Stromal cell of bone marrow (primary cell): ENCODE data around the gene NUP58.

ENCODE experiments used
- DNase-seq: peaks from one replicate; pipeline ENCODE4 v3.0.0-alpha.2; 2012; ENCODE audit warnings: low read depth

The NUP58 gene, protein sequence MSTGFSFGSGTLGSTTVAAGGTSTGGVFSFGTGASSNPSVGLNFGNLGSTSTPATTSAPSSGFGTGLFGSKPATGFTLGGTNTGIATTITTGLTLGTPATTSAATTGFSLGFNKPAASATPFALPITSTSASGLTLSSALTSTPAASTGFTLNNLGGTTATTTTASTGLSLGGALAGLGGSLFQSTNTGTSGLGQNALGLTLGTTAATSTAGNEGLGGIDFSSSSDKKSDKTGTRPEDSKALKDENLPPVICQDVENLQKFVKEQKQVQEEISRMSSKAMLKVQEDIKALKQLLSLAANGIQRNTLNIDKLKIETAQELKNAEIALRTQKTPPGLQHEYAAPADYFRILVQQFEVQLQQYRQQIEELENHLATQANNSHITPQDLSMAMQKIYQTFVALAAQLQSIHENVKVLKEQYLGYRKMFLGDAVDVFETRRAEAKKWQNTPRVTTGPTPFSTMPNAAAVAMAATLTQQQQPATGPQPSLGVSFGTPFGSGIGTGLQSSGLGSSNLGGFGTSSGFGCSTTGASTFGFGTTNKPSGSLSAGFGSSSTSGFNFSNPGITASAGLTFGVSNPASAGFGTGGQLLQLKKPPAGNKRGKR

DNA sequence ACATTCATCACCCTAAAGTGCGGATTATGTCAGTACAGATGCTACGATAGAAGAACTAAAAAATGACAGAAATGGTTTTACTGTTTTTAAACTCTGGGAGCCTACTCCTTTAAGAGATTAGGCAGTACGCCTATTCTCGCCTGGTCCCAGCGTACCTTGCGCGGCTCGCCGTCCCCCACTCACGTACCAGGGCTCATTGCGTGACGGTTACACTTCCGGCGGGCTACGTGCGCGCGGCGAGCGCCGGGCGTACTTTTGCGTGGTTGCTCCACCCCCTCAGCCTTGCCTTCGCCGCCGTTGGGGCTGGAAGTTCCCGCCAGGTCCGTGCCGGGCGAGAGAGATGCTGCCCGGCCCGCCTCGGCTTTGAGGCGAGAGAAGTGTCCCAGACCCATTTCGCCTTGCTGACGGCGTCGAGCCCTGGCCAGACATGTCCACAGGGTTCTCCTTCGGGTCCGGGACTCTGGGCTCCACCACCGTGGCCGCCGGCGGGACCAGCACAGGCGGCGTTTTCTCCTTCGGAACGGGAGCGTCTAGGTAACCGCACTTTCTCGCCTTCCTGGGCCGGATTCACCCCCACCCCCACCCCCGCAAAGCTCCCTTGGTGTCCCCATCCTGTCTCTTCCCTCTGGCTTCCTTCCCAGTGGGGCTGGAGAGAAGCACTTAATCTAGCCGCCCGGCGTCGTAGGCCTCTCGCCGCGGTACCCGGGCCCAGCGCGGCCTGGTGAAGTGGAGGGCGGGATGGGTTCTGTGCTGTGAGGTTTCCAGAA lies at the start of gene NUP58:
Gene NUP58, plus strand, starts transcription at position 279 of the 767 bp plus-strand sequence. Its CDS starts 149 bp downstream, at position 428.
- DNase-seq = peak; percentile 91

DNA sequence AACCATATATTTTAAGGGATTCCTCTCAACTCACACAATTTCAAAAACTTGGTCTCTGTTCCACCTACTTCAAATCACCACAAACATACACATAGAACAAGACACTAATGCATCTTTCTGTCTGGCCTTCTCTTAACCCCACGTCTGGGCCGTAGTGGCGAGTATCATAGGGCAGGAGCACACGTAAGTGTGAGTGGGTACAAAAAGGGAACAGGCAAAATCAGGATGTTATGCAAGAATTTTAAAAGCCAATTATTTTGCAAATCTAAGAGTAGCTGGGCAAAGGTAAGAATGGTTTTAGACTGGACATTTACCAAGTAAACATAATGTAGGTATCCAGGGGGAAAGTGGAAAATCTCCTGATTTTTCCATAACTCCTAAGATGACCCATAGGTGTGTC lies 49.2 kb upstream of the NUP58 start:
- no peak for DNase-seq

DNA sequence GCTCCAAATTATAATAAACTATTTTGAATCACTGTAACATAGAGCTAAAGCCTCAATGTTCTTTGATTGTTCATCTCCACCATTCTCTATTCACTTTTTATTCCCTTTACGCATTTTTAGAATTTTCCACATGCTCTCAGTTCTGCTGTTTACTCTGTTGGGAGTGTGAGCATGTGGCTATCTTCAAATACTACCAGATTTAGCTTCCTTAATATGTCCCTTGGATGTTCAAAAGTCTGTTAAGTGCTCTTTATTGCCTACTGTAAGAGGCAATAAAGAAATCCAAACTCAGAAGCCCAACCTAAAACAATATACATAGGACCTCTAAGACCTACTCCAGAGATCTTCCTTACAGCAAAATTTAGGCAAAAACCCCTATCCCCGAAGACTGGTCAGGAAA lies 48.7 kb upstream of the NUP58 start:
- no peak for DNase-seq

DNA sequence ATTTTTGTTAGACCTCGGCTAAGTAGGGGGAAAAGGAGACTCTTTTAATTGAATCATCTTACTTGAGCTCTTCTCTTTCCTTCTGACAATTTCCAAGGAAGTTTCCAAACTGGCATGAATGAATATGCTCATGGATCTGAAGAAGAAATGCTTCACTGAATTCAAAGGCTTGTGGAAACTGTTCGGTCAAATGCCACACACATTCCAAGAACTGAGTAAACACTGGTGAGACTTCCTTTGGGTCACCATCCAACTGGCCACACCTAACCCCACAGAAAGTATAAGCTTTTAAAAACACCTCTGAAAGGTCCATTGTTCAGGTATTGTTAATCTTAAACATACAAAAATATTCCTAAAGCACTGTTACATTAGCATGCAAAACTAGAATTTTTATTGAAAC lies 47.7 kb upstream of the NUP58 start:
- no peak for DNase-seq

DNA sequence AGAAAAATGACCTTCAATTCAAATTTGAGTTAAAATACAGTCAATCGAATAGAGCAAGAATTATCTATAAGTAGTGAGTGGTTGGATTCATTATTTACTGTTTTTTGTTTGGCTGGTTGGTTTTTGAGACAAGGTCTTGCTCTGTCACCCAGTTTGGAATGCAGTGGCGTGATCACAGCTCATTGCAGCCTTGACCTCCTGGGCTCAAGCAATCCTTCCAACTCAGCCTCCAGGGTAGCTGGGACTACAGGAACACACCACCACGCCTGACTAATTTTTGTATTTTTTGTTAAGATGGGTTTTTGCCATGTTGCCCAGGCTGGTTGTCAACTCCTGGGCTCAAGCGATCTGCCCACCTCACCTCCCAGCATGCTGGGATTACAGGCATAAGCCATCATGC lies 39.2 kb upstream of the NUP58 start:
- DNase-seq = no peak

DNA sequence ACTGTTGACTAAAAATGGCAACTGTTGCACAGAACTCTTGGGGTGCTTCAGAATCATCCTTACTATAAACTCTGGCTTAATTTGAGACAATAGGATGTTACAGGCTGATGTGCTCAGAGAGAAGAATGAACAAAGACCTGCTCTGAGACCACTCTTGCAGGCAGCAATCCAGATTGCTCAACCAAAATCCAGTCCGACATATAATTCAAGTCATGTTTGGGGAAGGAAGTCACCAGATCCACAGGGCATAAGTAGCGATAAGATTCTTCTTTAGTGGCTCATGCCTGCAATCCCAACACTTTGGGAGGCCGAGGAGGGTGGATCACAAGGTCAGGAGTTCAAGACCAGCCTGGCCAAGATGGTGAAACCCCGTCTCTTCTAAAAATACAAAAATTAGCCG lies 34.7 kb upstream of the NUP58 start:
- DNase-seq = no peak

DNA sequence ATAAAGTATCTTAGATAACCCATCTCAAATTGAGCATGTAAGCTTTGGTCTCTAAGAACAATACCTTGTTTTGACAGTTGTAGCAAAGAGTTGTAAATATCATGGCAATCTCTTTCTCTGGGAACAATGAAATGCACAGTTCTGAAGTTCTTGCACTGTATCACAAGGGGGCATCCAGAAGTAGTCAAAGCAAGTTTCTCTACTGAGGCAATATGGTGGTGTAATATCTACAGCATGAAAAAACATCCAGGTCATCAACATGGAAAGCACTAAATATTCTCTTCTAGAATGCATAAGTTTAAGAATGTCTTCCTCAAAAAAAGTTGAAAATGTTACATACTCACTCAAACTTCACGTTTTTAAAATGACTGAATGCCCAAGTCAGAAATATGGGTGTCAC lies 33.7 kb upstream of the NUP58 start:
- DNase-seq = no peak

DNA sequence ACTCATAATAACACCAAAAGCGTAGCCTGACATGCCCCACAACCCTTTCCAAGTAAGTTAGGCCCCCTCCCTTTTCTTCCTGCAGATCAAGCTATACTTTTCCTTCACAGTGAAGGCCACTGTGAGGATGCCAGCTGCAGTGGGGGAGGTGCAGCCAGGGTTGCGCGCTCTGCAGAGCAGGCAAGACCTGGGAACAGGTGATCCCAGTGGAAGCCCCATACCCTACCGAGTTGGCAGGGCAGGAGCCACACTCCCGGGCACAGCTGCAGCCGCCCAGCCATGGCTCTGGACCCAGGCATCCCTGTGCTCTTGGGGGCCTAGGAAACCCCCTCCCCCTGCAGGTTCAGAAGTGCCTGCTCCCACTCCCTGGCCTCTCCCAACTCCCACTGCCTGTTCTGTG lies 32.9 kb upstream of the NUP58 start:
- no peak for DNase-seq

DNA sequence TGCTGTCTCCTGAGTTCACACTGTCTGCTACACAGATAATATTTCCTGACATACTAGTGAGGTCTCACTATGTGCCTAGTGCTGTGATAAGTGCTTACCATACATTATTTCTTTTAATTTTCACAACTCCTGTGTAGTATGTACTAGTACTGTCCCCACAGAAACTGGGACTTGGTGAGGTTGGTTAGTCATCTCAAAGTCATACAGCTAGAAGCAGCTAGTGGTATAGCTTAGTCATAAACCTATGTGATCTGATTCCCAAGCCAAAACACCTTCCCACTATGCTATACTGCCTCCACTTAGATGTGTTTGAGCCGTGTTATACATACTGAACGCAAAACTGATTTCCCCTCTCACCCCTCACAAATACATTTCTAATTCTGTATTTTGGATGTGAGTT lies 24.7 kb upstream of the NUP58 start:
- no peak for DNase-seq

DNA sequence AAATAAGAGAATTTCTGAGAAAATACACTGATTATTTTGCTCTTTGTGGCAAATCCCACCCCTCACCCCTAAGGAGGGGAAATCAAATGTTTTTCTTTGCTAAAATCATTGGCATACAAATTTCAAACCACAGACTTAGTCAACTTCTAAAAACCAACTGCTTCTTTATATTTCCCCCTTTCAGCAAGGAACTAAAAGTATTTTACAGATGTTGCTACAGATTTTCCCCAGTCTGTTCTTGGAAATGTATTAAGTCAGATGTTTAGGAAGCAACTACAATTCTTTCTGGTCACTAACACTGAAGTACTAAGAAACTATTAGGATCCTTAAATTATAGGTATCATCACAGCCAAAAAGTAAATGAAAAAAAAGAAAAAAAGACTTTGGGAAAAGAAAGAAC lies 21.0 kb upstream of the NUP58 start:
- DNase-seq = no peak

DNA sequence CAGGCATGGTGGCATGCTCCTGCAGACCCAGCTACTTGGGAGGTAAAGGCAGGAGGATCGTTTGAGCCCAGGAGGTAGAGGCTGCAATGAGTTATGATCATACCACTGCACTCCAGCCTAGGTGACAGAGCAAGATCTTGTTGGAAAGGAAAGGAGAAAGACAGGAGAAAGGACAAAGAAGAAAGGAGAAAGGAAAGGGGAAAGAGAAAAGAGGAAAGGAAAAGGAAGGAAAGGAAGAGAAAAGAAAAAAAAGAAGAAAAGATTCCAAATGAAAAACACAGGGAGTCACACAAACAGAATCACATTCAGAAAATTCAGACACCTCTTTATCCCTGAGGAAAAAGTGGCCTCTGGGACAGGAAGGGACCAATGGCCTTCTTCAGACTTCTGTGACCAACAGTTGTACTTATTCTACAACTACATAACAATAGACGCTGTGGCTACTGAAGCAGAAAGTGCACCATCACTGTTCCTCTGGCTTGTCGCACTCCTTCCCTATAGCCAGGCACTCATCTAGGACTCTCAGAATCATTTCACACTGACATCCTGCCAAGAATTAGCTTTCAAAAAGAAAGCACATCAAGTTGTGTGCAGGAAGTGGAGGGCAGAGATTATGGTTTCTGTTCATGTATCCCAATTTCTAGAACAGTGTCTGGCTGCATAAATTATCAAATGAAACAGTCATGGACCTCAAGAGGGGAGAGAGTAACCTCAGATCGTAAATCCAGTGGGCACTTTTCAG lies 20.1 kb upstream of the NUP58 start:
- no peak for DNase-seq

DNA sequence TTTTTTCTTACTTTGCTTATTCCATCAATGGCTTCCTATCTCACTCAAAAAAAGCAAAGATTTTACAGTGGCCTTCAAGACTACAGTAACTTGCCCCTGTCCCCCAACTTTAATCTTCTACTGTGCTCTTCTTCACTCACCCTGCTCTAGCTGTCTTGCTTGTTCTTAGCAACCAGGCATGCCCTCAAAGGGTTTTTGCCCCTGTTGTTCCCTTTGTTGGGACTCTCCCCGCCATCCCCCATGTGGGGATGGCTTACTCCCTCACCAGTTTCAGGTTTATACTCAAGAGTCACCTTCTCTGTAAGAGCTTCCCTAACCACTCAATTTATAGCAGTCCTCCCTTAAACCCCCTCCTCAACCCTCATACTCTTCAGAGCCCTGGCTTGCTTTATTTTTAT lies 19.5 kb upstream of the NUP58 start:
- no peak for DNase-seq

DNA sequence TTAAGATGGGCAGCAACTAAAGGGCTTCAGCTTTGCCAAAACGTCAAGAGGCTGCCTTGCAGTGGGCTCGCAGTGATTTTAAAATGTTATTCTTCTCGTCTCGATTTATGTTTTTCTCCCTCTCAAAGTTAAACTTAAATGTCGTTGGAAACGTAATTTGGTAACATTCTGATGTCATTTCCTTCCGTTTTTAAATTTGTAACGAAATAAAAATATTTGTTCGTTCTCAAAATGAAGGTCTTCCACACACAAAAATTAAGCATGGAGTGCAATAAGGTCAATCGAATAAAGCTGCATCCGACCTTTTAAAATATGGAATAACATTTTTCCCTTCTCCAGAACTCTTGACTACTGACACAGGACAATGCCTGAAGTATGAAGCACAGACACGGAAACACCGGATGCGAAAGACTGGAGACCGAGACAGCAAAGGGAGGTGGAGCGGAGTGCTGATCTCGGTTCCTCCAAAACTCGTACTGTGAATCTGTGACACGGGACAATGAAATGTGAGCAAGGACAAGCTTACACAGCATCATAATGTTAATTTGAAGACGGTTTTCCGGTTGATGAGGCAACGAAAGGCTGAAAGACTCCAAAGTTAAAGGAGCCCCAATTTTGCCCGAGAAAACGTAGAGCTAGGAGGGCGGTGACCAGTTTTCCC lies 15.0 kb upstream of the NUP58 start:
- DNase-seq = no peak

DNA sequence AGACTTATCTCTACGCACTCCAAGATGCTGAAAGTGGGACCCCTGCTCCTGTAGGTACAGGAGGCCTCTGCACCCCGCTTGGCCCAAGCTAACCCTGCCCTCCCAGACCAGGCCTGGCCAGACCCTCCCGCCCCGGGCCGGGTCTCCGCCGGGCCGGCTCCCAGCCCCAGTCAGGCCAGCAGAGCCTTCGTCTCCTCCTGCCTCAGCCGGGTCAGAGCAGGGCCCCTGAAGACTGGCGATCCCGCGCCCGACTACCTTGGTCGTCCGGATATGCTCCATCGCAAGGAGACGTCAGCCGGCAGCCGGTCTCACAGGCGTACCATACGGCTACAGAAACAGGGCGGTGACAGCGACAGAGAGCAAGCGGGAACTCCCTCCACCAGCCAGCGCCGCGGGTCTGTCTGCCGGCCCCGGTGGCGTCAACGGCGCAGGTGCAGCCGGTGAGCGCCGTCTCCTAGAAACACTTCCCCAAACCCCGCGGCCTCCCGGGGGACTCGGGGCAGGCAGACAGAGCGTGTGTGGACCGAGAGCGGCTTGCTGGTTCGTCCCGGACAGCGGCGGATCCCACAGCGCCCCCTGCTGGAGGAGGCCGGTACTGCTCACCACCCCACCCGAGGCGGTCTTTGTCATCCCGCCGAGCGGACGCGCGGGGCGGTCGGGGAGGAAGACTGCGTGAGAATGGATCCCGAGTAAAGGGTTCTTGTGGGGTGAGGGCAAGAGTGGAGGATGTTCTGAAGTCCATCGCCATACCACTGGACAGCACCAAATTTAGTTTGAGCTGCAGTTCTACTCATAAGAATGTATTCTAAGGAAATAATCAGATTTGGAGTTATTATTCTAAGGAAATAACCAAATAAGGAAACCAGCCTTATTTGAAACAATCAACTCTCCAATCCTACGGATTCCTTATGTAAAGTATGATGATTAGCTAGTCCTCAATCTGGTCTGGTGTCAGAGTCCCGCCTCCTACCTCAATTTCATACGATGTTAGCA lies 14.2 kb upstream of the NUP58 start, which contains the start of gene MTMR6:
Gene MTMR6, minus strand, starts transcription at position 520 of the 993 bp plus-strand sequence. Its CDS starts 241 bp downstream, at position 279.
- peak; percentile 72 for DNase-seq

DNA sequence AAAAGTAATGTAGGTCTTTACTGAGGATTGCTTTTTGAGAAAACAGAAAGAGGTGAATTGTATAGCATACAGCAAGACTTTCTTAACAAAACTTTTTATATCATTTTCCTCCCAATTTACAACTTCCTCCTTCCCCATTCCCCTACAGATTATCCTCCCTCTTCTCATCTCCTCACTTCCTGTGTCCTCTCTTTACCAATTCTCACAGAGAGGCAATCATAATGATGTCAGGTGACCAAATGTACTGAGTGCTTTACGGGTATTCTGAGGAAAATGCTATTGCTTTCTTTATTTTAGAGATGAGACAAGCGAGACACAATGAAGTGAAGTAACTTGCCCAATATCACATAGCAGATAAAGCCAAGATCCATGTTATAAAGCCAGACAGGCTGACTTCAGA lies 12.5 kb upstream of the NUP58 start:
- no peak for DNase-seq

DNA sequence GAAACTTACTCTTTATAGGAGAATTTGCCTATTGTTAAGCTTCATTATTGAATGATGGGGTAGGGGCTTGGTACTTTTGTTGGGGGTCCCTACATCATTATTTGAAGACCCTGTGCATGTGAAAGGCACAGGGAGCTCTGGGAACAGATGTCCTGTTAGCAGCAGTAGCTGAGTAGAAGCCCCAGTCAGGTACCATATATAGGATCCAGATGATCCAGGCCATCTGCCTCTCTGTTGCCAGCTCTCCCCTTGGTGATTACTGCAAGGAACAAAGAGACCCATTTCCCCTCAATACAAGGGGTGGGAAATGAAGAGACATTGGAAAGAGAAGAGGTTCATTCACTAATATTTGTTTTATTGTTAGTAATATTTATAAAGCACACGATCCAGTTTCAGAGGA lies 9.7 kb upstream of the NUP58 start:
- DNase-seq = no peak

DNA sequence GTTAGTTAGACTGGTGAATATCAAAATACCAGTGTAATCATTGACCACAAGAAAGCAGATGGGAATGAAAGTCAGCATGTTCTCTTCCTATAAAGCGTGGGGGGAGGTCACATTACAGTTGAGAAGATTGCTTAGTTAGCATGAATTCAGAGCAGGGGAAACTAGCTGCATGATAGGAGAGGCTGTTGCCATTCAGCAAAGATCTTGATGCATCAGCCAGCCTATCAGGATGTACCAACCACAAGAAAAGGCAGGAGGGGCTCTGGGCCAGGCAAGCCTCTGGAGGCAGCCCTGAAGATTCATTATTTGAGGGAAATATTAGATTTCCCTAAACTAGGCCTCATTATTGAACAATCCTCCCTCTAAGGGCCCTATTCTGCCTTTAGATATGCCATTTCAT lies 9.1 kb upstream of the NUP58 start:
- DNase-seq = no peak

DNA sequence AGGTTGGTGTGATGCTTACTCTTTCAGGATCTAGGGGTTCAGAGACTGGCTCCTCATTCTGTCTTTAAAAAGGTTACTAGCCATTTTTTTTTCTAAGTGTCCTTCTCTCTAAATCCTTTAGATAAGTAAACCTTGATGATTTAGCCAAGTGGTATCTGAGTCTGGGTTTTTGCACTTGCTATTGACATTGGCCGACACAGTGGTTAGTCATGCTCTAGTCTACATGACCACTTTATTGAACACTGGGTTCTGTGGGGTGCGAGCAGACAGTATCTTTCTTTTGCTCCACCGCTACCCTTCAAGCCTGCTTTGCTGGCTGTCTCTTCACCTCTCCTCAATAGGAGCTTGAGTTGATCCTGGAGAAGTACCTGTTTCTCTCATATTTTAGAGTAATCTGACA lies 6.2 kb upstream of the NUP58 start:
- DNase-seq = no peak

DNA sequence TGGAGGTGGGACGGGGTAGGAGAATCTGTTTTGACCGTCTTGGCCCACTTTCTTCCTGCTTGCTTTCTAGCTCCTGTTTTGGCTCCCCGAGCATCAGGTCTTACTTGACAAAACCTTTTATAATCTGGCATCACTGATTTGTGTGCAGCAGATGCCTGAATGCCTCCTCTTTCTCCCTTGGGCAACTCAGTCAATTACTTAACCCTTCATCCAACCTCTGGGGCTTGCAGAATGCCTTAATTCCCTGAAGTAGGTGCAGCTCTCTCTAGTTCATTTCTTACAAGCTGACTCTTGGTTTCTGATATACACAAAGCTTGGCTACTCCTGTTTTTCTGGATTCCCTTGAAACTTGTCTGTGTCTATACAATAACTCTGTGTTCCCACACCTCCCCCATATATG lies 5.7 kb upstream of the NUP58 start:
- no peak for DNase-seq

DNA sequence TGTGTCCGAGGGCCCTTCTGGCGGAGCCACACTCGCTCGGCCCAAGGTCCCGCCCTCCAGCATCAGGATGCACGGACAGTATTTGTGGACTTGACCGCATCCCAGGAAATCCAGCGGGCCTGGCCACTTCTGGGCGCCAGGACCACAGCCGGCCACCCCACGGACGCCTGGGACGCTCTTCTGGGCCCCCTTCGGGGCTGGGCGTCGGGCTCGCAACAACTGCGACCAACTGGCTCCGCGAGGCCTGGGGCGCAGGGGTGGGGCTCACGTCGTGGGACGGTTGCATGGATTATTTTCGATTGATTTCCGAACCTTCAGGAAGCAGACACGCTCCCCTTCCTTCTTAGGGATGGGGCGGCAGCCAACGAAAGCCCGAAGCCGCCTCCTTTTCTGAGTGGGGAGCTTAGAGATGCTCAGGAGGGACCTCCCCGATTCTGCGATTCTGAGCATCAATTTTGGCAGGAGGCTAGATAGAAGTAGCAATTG lies 521 bp upstream of the NUP58 start:
- no peak for DNase-seq
